AG09319 (cell line): ENCODE measurements around the gene ANXA9.

Source experiments
- DNase-seq: peaks from one replicate; pipeline ENCODE4 v3.0.0-alpha.2; 2010; ENCODE audit warnings: low read depth; ENCODE audit errors: extremely low read depth
- TF ChIP-seq, protein P1 (sequence below): IDR thresholded peaks from 2 replicates; pipeline ENCODE4 v1.5.1; 2011; ENCODE audit warnings: low read depth, mild to moderate bottlenecking, inconsistent platforms, low read length, moderate library complexity

The ANXA9 gene

DNA sequence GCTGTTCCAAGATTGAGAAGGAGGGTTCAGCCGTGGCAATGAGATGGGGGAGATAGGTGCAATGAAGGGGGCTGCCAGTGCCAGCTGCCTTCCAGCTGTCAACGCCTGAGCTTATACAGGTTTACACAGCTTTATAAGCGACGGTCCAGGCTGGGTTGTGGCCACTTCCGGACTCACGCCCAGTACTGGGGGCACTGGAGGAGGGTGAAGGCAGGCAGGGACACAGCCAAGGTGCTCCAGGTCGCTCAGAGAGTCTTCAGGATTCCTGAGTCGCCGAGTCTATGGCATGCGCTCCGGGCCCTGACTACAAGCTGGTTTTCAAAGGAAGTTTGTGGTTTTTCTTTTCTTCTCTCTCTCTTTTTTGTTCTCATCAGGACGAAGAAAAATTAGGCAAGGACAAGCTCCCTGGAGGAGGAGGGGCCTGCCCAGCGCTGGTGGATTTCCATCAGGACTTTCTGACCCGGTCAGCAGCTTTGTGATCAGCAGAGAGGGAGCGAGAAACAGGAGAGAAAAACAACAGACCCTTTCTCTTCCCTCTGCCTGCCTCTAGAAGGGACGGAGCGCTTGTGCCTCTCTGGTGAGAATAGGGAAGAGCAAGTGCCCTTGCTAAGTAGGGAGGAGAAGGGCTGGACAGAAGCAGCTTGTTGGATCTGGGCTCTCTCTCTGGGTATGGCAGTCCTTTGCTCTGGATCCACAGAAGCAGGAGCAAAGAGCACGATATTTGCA lies 24.4 kb downstream of the ANXA9 start, which contains the start of gene MINDY1:
MINDY1 (minus strand) TSS at position 576 of the 726 bp plus-strand sequence. CDS start 4,285 bp downstream, outside the sequence.
- TF ChIP-seq, protein P1, sequence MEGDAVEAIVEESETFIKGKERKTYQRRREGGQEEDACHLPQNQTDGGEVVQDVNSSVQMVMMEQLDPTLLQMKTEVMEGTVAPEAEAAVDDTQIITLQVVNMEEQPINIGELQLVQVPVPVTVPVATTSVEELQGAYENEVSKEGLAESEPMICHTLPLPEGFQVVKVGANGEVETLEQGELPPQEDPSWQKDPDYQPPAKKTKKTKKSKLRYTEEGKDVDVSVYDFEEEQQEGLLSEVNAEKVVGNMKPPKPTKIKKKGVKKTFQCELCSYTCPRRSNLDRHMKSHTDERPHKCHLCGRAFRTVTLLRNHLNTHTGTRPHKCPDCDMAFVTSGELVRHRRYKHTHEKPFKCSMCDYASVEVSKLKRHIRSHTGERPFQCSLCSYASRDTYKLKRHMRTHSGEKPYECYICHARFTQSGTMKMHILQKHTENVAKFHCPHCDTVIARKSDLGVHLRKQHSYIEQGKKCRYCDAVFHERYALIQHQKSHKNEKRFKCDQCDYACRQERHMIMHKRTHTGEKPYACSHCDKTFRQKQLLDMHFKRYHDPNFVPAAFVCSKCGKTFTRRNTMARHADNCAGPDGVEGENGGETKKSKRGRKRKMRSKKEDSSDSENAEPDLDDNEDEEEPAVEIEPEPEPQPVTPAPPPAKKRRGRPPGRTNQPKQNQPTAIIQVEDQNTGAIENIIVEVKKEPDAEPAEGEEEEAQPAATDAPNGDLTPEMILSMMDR = peak; percentile 48
- DNase-seq = peak; percentile 64

- TF ChIP-seq, protein P1 = no peak
- no peak for DNase-seq
These were observed 25.8 kb downstream of the ANXA9 start for GRCh38 chr1:151007853-151008243.

DNA sequence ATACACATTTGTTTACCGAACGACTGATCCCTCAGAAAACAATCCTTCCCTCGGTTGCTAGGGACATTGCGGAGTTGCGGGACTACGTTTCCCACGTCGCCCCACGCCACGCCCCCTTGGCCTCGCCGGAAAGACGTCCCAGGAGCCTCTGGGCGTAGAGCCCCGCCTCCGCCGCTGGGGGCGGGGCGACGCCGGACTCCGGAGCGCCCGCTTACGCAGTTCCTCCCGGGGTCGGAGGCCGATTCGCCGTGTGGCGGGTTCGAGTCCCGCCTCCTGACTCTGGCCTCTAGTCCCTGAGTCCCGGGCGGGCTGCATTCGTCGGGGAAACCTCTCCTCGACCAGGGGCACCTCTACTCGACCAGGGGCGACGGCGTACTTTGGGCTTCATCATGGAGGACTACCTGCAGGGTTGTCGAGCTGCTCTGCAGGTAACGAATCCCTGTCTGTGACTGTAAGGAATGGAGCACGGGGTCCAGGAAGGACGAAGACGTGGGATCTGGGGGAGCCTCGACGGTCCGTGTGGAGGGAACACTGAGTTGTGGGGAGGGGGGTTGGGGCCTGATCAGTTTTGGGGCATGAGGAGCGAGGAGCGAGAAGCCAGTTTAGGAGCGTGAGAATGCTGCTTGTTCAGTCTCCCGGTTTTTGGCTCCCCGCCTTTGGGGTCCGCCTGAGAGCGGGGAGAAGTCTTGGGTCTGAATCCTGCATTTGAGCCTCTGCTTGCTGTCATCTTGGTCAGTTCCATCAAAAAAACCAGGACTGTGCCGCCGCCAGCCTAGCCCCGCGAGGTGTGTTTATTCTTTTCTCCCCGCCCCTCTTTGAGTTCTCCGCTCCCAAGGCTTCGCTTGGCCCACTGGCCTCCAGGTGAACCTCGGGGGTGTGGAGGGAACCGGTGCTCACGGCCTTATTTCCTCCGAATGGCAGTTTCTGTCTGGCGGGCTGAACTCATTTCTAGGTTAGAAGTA lies 26.4 kb downstream of the ANXA9 start, which contains the start of gene PRUNE1:
PRUNE1 (plus strand) TSS at position 206 of the 962 bp plus-strand sequence; CDS start at position 390, 184 bp downstream.
- TF ChIP-seq, protein P1 = no peak
- peak; percentile 93 for DNase-seq

- TF ChIP-seq, protein P1 = no peak
- DNase-seq = no peak
These were observed 27.1 kb downstream of the ANXA9 start for GRCh38 chr1:151009206-151009587.

- DNase-seq = no peak
- TF ChIP-seq, protein P1 = no peak
These were observed 27.7 kb downstream of the ANXA9 start for GRCh38 chr1:151009674-151010345.

DNA sequence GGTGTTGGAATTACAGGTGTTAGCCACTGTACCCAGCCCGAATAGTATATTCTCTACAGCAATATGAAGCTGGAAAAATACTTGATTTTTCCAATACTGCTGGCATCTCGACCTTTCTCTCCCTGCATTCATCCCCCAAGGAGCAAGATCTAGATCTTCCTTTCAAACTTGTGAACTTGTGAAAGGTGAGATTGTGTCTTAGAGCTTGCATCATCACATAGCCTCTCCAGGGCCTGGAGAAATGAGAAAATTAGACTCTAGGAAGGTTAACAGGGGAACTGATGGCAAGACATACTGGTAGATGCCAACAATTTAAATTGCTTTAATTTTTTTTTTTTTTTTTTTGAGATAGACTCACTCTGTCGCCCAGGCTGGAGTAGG lies 28.2 kb downstream of the ANXA9 start:
- TF ChIP-seq, protein P1 = no peak
- DNase-seq = no peak
